HG03196 (cell line): ENCODE measurements around the gene UVRAG.
"Not testable (repeated sequence)": the region's sequence is repeated elsewhere in the genome, so short reads cannot be mapped to it uniquely, and the experiment has no call there.

Source experiments
- ATAC-seq: cut with Tn5 transposase; IDR thresholded peaks from one replicate; pipeline ENCODE4 v1.9.1; 2021; ENCODE audit not compliant: unreplicated experiment

The UVRAG gene

GRCh38 chr11:75910426-75911145 lies 95.6 kb downstream of the UVRAG start:
- no peak for ATAC-seq

GRCh38 chr11:75911459-75911858 lies 96.4 kb downstream of the UVRAG start:
- ATAC-seq = no peak

- ATAC-seq = no peak
Observed at GRCh38 chr11:75913984-75914383, 99.0 kb downstream of the UVRAG start.

- ATAC-seq = no peak
Observed at GRCh38 chr11:75916882-75917281, 101.9 kb downstream of the UVRAG start.

- no peak for ATAC-seq
Observed at GRCh38 chr11:75918331-75918730, 103.3 kb downstream of the UVRAG start.

GRCh38 chr11:75919525-75919924 lies 104.5 kb downstream of the UVRAG start:
- ATAC-seq = no peak

- ATAC-seq = no peak
Observed at GRCh38 chr11:75920848-75921247, 105.8 kb downstream of the UVRAG start.

- no peak for ATAC-seq
Observed at GRCh38 chr11:75921808-75922207, 106.8 kb downstream of the UVRAG start.

GRCh38 chr11:75924966-75925784 lies 110.2 kb downstream of the UVRAG start:
- no peak for ATAC-seq

GRCh38 chr11:75925785-75926164 lies 110.8 kb downstream of the UVRAG start:
- no peak for ATAC-seq

GRCh38 chr11:75929706-75930105 lies 114.7 kb downstream of the UVRAG start:
- no peak for ATAC-seq

- no peak for ATAC-seq
Observed at GRCh38 chr11:75930534-75930933, 115.5 kb downstream of the UVRAG start.

GRCh38 chr11:75931124-75931523 lies 116.1 kb downstream of the UVRAG start:
- ATAC-seq = no peak

- ATAC-seq = not testable (repeated sequence)
Observed at GRCh38 chr11:75933736-75934135, 118.7 kb downstream of the UVRAG start.

- no peak for ATAC-seq
Observed at GRCh38 chr11:75934851-75935250, 119.8 kb downstream of the UVRAG start.

GRCh38 chr11:75938543-75938942 lies 123.5 kb downstream of the UVRAG start:
- no peak for ATAC-seq

- ATAC-seq = no peak
Observed at GRCh38 chr11:75939516-75939915, 124.5 kb downstream of the UVRAG start.

GRCh38 chr11:75939992-75940391 lies 125.0 kb downstream of the UVRAG start:
- no peak for ATAC-seq

GRCh38 chr11:75940911-75941310 lies 125.9 kb downstream of the UVRAG start:
- no peak for ATAC-seq

- no peak for ATAC-seq
Observed at GRCh38 chr11:75944515-75944914, 129.5 kb downstream of the UVRAG start.

GRCh38 chr11:75945446-75945845 lies 130.4 kb downstream of the UVRAG start:
- no peak for ATAC-seq

GRCh38 chr11:75945947-75946346 lies 130.9 kb downstream of the UVRAG start:
- no peak for ATAC-seq
